ENCODE measurements around the gene DEK. TPM values are rescaled to one million over a fixed set of nuclear protein-coding genes. Genes with fewer than 3 reads are reported as not detected.

Gene DEK
- total and polyA plus RNA-seq, 4 donors = 35.2 to 87.6 (median 56.6) TPM

- no peak for TF ChIP-seq CTCF (IDR thresholded peaks at IDR 0.05; ENCODE audit: control extremely low read depth, extremely low read depth)
- no peak for DNase-seq
- Histone ChIP-seq H3K27me3 (ENCODE audit: control insufficient read depth in 3 of 3, insufficient read depth in 3 of 3, low read length in 2 of 3) (no peaks in the 10 kb centered on the region), H3K9me3 (ENCODE audit: control insufficient read depth in 4 of 4, insufficient read depth in 3 of 4, low read length in 3 of 4) (no peaks in the 10 kb centered on the region), H3K9ac (ENCODE audit: insufficient read depth in 1 of 2, low read length in 2 of 2) (no peak overlapping the region), H3K4me1 (ENCODE audit: control insufficient read depth in 5 of 5, insufficient read depth in 5 of 5, low read length in 5 of 5) (no peaks in the 10 kb centered on the region), H3K4me3 (no peak overlapping the region), H3K36me3 (ENCODE audit: control insufficient read depth in 4 of 4, insufficient read depth in 4 of 4, low read length in 4 of 4) (no peaks in the 10 kb centered on the region), H3K27ac (ENCODE audit: low read depth in 1 of 2, low read length in 1 of 2) (no peak overlapping the region)
- ATAC-seq (ENCODE audit: insufficient read depth, low FRiP score) = no peak
- 79 to 87% methylated on average over 4 of the region's 4 CpGs for WGBS, 2 donors
Measured at GRCh38 chr6:18308070-18308735, 43.9 kb upstream of the DEK start.

- no peak for TF ChIP-seq CTCF (IDR thresholded peaks at IDR 0.05; ENCODE audit: control extremely low read depth, extremely low read depth)
- Histone ChIP-seq H3K27ac (ENCODE audit: low read depth in 1 of 2, low read length in 1 of 2) (no peak overlapping the region), H3K4me1 (ENCODE audit: control insufficient read depth in 5 of 5, insufficient read depth in 5 of 5, low read length in 5 of 5) (no peaks in the 10 kb centered on the region), H3K9ac (ENCODE audit: insufficient read depth in 1 of 2, low read length in 2 of 2) (no peak overlapping the region), H3K9me3 (ENCODE audit: control insufficient read depth in 4 of 4, insufficient read depth in 3 of 4, low read length in 3 of 4) (no peaks in the 10 kb centered on the region), H3K4me3 (no peak overlapping the region), H3K36me3 (ENCODE audit: control insufficient read depth in 4 of 4, insufficient read depth in 4 of 4, low read length in 4 of 4) (no peaks in the 10 kb centered on the region), H3K27me3 (ENCODE audit: control insufficient read depth in 3 of 3, insufficient read depth in 3 of 3, low read length in 2 of 3) (no peaks in the 10 kb centered on the region)
- WGBS, 2 donors = 94 to 96% methylated on average over 2 of the region's 2 CpGs
- no peak for ATAC-seq (ENCODE audit: insufficient read depth, low FRiP score)
- no peak for DNase-seq
Measured at GRCh38 chr6:18306977-18307376, 42.6 kb upstream of the DEK start.

GRCh38 chr6:18302561-18303439 lies 38.5 kb upstream of the DEK start:
- Histone ChIP-seq H3K4me1 (ENCODE audit: control insufficient read depth in 5 of 5, insufficient read depth in 5 of 5, low read length in 5 of 5) (no peaks in the 10 kb centered on the region), H3K9ac (ENCODE audit: insufficient read depth in 1 of 2, low read length in 2 of 2) (no peak overlapping the region), H3K27me3 (ENCODE audit: control insufficient read depth in 3 of 3, insufficient read depth in 3 of 3, low read length in 2 of 3) (no peaks in the 10 kb centered on the region), H3K27ac (ENCODE audit: low read depth in 1 of 2, low read length in 1 of 2) (no peak overlapping the region), H3K9me3 (ENCODE audit: control insufficient read depth in 4 of 4, insufficient read depth in 3 of 4, low read length in 3 of 4) (no peaks in the 10 kb centered on the region), H3K4me3 (no peak overlapping the region), H3K36me3 (ENCODE audit: control insufficient read depth in 4 of 4, insufficient read depth in 4 of 4, low read length in 4 of 4) (no peaks in the 10 kb centered on the region)
- ATAC-seq (ENCODE audit: insufficient read depth, low FRiP score) (no peak), DNase-seq (peak in 1 of 3 donors; percentile 12)
- 78 to 83% methylated on average over 8 of the region's 8 CpGs for WGBS, 2 donors
- TF ChIP-seq CTCF (IDR thresholded peaks at IDR 0.05; ENCODE audit: control extremely low read depth, extremely low read depth) = no peak

Data from lung (tissue), 12 donors.